HG03520 (cell line): Measurements from ENCODE around the gene NBDY.
"Not testable (repeated sequence)": the region's sequence is repeated elsewhere in the genome, so short reads cannot be mapped to it uniquely, and the experiment has no call there.

Experiments
- ATAC-seq: cut with Tn5 transposase; IDR thresholded peaks from one replicate; pipeline ENCODE4 v1.9.1; 2021; ENCODE audit warnings: mild to moderate bottlenecking, moderate library complexity; ENCODE audit not compliant: unreplicated experiment

Gene NBDY, protein sequence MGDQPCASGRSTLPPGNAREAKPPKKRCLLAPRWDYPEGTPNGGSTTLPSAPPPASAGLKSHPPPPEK

DNA sequence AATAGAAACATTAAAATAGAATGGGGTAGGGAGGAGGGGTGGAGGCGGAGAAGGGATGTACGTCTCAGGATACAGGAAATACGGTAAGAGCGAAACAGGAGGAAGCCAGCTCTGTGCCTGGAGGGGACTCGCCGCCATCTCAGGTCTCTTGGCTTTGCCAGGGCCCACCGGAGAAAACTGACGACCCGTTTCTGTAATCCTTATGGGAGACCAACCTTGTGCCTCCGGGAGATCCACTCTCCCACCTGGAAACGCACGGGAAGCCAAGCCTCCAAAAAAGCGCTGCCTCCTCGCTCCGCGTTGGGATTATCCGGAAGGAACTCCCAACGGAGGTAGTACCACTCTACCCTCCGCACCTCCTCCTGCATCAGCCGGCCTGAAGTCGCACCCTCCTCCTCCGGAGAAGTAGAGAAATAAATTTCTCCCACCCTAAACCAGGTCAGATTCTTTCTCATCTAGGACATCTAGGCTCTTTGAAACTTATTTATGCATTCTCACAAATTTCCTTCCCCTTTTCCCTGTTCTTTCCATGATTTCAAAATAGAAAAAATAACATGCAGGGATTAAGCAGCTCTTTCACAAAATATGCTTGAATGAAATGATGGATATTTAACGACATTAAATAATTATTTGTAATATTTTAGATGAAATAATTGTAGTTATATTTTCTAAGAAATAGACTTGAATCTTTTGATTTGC, at the start of gene NBDY:
NBDY (plus strand) TSS at position 92 of the 699 bp plus-strand sequence; CDS start at position 203, 111 bp downstream.
- ATAC-seq: peak; percentile 53

DNA sequence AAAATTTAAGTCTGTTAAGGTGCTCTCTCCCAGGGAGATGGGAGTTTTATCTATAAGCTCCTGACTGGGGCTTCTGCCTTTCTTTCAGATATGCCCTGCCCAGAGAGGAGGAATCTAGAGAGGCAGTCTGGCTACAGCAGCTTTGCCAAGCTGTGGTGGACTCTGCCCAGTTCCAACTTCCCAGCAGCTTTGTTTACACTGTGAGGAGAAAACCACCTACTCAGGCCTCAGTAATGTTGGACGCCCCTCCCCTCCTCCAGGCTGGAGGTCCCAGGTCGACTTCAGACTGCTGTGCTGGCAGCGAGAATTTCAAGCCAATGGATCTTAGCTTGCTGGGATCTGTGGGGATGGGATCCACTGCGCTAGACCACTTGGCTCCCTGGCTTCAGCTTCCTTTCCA, 24.5 kb upstream of the NBDY start:
- not testable (repeated sequence) for ATAC-seq

DNA sequence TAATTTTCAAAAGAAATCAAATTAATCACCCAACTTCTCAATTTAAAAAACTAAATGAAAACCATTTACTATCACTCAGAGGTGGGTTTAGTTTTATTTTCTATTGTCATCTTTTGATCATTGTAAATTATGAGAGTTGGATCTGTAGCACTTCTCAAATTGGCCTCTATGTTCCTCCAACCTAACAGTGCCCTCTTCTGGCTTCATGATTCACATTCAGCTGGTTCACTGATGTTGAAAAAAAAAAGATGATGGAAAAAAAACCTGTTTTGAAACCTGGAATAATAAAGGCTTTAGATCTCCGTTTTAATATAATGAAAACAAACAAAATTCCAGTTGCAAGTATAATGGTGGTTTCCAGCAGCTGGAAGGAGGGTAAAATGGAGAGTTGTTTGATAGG, 2.4 kb upstream of the NBDY start:
- peak; percentile 38 for ATAC-seq

DNA sequence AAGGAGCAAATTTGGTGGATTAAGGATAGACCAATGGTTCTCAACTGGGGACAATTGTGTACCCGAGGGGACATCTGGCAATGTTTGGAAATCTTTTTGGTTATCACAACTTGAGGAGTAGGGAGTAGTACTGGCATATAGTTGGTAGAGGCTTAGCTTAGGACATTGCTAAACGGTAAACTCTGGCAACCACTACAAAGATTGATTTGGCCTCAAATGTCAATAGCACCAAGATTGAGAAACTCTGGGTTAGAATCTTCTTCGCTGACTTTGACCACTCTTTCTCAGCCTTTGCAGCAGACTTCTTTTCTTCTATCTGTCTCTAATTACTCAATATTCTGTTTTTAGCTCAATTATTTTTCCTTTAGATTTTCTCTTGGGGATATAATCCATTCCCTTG, 1.5 kb upstream of the NBDY start:
- ATAC-seq: no peak

DNA sequence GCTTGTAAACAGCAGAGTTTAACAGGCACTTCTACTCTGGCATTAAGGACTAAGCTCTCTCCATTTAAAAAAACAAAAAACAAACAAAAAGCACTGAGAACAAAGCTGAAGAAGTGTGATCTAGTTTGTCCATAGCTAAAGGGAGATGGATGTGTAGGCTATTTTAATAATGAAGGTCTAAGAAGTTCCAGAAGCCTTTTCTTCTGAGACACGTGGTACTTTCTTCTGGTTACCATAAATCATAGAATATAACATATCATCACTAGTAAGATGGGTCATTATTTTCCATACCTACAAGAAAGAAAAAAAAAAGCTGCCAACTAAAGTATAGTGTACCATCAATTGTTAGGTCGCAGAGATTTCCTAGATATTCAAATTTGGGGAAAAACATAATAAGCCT, 722 bp upstream of the NBDY start:
- no peak for ATAC-seq

DNA sequence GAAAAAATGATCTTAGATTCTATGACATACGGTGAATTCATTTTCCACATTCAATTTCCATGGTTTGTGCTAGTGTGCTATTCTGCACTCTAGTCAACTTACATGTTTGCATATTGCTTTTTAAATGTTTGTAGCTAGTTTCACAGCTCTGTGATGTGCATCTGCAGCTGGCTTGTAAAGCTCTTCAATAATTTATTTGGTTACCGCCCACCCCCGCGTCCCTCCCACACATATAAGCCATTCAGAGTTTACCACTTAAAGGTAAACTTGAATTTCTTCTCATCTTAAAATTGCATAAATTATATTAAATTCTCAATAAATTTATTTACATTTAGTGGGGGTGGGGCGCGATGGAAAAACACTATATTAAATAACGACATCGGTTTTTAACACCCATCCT, 291 bp upstream of the NBDY start:
- peak; percentile 32 for ATAC-seq

DNA sequence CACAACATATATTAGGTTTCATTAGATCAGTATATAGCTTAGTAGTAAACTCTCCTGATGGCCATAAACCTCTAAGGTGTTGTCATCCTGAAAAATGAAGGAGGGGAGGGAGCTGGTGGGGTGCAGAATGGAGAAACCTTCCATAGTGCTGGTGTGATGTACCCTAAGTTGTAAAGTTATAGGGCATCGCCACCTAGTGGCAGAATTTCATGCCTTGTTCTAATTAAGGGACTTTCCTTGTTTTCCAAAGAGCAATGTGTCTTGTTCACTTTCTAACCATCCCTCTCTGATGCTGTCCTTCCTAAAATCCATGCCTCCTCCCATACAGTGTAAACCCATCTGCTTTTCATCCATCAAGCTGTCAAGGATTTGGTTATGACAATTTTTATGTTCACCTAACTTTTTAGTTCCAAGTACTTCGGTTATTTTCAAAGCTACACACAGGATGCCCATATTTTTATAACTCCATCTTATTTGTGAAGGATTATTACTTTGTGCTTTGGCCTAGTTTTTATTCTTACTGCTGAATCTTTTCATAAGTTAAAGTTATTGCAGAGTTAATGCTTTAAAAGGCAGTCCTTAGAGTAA, 4.5 kb downstream of the NBDY start:
- ATAC-seq: no peak

DNA sequence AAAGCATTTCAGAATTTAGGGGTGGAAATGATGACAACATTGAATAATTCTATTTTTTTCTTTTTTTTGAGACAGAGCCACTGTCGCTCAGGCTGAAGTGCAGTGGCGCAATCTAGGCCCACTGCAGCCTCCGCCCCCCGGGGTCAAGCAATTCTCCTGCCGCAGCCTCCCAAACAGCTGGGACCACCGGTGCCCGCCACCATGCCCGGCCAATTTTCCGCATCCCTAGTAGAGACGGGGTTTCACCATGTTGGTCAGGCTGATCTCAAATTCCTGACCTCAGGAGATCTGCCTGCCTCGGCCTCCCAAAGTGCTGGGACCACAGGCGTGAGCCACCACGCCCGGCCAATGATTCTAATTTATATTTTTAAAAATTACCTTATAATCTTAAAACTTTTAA, 7.2 kb downstream of the NBDY start:
- no peak for ATAC-seq

DNA sequence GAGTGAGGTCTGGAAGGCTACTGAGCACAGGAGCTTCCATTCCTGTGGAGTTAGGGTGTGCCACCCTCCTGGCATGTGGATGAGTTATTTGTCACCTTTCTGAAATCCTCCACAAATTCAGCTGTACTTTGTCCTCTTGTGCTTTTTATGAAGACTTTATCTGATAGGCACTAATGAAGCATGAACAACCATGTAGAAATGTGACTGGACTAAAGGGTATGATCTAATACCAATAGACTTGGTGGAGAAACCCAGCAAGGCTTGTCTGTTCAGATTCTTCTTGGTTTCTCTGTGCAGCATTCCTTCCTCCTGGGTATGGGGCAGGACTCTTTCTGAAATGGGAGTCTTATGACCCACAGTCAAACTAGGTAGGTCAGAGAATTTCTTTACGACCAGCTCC, 9.6 kb downstream of the NBDY start:
- ATAC-seq: no peak

DNA sequence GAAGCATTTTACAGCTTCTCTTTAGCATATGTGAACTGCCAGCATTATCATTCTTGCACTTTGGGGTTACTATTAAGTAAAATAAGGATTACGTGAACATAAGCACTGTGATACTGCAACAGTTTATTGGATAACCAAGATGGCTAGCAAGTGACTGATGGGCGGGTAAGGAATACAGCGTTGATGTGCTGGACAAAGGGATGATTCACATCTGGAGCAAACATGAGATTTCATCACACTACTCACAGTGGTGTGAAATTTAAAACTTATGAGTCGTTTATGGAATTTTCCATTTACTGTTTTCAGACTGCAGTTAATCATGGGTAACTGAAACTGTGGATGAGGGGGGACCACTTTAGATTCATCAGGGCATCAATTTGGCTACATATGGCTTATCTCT, 16.0 kb downstream of the NBDY start:
- no peak for ATAC-seq

DNA sequence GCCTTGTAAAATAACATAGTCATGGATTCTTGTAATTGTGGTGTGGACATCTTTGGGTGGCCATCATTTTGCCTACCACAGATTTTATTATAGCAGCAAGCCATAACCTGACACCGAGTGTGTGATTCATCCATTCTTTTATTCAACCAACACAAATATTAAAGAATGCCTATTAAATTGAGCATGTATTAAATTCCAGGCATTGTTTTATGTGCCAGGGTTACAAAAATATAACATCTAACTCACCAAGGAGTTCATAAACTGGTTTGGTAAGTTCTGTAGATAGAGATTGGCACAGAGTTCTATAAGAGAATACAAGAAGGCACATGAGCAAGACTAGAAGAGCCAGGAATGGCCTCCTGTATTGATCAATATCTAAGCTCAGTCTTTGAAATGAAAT, 18.0 kb downstream of the NBDY start:
- ATAC-seq: no peak

DNA sequence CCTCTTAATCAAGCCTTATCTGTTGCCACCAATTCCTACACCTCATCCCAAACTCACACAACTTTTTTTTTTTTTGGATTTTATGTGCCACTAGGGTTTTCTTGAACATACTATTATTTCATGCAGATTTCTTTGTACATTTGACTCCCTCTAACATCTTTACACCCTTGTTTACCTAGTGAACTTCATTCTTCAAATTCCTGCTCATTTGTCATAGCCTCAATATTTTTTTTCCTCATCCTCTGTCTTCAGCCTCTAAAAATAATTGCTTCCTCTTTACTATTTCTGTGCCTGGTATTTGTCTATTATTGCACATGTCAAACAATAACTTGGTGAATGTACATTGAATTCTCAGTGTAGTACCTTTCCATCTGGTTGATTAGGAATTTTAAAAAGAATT, 22.0 kb downstream of the NBDY start:
- ATAC-seq: no peak

DNA sequence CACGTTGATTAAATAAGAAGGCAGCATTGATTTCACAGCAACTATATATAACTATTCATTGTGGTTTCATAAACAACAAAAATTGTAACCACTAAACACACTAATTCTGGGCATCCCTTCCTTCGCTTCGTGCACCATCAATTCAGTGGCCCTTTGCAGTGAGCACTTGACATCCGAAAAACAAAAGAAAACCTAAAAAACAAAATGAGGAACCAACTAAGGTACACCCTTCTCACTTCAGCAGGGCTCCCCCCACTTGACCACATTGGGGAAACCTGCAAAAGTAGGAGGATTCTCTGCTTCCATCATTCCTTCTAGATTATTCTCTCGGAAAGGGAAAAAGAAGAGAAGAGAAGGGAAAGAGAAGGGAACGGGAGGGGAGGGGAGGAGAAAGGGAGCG, 28.3 kb downstream of the NBDY start:
- no peak for ATAC-seq

DNA sequence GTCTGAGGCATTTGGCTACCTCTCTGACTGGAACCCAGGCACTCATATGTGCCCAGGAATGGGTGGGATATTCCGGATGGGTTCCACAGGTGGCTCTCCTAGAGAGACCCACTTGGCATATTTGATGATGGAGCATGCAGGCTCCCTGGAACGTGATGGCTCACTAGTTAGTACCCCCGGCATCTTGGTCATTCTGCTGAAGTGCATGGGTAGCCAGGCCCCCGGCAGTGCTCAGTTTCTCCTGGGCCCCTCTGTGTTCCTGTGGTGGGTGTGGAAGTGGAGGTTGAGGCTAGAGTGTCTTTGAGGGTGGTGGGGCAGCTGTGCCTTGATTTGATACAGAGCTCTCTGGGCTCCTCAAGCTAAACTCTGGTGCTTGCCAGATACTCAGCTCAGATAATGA, 29.4 kb downstream of the NBDY start:
- ATAC-seq: no peak

DNA sequence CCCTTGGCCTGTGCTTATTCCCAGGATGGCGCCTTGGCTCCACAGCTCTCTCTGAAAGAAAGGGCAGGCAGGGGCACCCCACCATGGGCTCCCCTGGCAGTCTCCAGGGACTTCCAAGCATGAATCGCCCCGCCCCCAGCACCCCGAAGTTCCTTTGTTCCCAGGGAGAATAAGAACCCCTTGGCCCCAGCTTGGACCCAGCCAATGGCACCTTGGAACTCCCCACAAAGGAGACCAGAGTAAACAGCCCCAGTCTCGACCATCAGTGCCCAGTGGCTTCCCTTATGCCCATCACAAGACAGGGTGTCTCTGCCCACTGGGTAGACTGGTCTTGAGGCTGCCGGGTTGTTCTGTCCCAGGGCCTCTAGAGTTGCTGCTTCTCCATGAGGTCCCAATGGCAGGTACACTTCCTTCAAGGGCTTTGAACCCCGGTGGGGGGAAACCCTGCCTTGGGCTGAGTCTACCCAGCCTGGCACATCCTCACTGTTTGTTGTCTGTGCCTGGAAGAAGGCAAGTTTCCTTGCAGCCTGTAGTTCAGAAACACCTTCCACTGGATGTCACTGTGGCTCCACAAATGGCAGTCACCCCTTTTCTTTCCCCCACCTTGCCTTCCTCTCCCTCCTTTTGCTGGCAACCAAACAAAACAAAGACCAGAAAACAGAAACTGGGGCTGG, 30.8 kb downstream of the NBDY start:
- ATAC-seq: no peak

DNA sequence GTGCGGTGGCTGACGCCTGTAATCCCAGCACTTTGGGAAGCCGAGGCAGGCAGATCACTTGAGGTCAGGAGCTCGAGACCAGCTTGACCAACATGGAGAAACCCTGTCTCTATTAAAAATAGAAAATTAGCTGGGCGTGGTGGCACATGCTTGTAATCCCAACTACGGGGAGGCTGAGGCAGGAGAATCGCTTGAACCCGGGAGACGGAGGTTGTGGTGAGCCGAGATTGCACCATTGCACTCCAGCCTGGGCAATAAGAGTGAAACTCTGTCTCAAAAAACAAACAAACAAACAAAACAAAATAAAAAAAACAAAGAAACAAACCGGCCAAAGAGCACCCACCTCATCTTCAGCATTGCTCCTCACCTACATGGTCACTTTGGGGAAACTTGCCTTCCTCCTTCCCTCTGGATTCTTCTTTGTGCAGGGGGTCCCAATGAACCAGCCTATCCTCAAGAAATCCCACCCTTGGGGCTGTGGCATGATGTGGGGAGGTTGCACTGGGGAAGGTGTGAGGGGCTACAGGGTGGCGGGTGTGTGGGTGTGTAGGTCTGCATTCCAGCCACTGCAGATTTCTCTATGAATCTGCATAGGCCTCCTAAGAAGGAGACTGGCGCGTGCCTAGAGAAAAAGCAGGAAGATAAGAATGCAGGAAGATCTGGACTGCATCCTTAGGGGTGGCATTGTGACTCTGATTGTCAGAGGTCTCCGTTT, 31.5 kb downstream of the NBDY start:
- ATAC-seq: not testable (repeated sequence)

DNA sequence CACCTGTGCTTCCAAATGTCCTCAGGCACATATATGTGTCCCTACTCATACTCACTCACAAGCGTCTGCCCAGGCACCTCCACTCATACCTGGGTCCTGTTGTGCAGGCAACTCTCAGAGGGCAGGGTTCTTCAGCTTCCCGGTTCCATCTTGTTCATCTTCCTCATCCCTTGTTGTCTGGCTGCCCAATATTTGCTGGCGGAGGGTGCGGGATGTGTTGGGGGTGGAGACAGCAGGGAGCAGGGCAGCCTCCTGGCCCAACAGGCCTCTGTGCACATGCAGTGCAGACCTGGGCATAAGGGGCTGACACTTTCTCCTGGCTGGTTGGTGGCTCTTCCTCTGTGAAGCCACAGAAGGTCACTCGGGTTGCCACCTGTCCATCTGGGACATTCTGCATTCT, 32.1 kb downstream of the NBDY start:
- no peak for ATAC-seq

DNA sequence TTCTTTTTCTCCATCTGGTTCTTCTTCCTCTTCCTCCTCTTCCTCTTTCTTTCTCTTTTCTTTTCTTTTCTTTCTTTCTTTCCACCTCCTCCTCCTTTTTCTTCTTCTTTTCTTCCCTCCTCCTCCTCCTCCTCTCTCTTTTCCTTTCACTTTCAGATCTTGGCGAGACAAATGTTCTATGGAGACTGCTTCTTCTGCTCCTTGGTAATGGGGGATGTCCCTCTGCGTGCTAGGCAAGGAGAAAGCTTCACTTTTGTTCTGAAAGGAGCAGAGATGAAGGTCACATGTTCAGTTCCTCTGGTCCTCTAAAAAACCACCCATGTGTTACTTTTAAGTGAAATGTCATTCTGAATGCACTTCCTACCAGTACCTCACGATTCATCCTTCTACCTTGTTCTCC, 33.2 kb downstream of the NBDY start:
- peak; percentile 25 for ATAC-seq

DNA sequence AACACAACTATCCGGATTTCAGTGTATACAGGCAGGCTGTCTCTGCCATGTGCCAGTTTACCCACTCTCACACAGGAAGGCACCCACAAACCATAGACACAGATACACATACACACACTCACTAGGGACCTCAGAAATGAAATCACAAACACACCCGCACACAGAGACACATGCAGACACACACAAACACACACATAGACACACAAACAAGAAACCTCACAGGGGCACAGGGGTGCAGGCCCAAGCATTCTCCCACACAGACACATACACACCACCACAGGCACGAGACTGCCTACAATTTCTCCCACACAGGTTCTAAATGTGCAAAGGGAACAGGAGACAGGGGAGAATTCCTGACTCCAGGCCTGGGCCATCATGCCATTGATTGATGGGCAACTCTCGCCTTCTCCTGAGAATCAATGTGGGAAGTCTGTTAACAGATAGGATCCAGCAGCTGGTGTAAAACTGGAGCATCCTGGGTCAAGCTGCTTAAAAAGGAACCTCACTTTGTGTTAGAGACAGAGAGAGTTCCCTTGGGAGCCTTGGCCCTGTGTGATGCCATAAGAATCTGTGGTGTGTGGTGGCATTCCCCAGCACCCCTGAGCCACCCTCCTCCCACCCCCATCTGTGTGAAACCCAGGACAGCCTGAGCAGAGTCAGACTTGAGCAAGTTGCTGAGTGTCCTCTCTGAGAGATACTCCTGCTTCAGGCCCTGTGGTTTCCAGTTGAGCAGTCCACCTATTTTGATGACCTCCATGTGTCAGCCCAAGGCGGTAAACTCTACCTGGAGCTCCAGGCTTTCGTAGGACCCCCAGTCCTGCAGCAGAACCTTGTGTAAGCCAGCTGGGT, 33.9 kb downstream of the NBDY start:
- no peak for ATAC-seq

DNA sequence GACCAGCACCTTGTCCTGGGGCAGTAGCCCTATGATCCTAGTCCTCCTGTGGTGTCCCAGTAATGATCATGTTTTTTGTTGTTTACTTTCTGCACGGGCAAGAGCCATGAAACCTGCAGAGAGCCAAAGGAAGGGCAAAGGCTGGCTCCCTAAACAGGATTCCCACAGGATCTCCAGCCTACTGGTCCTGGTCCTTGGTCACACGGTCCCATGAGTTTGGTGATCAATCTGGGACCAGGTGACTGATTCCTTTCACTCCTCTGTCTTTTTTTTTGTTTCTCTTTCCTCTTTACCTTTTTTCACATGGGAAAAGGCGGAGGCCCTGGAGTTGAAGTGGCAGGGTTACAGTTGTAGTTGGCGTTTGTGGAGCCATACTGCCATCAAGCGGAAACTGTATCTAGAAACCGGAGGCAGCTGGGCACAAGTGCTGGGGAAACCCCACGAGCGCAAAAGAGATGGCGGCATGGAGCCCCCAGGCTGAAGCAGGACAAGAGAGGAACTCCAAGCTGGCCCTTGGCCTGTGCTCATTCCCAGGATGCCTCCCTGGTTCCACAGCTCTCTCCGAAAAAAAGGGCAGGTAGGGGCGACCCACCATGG, 34.6 kb downstream of the NBDY start:
- ATAC-seq: no peak
